Rectal smooth muscle tissue (tissue), 1 donor: ENCODE results near the gene TMEM167A.
A peak's percentile ranks its signal among the peaks of the same experiment; 100 is the strongest.
"Not testable (repeated sequence)": the region's sequence is repeated elsewhere in the genome, so short reads cannot be mapped to it uniquely, and the experiment has no call there.

Experiments used
- H3K27ac ChIP-seq: one replicate; pipeline ENCODE4 v1.7.0; 2013; ENCODE audit warnings: low read depth, low read length, inconsistent platforms
- H3K27me3 ChIP-seq: one replicate; pipeline ENCODE4 v1.7.0; 2013; ENCODE audit warnings: low read length; ENCODE audit not compliant: control insufficient read depth, insufficient read depth
- H3K36me3 ChIP-seq: one replicate; pipeline ENCODE4 v1.7.0; 2013; ENCODE audit warnings: low read length; ENCODE audit not compliant: control insufficient read depth, insufficient read depth
- H3K4me1 ChIP-seq: one replicate; pipeline ENCODE4 v1.7.0; 2013; ENCODE audit warnings: low read length; ENCODE audit not compliant: control insufficient read depth, insufficient read depth
- H3K4me3 ChIP-seq: one replicate; pipeline ENCODE4 v1.7.0; 2013; ENCODE audit warnings: low read length
- H3K9ac ChIP-seq: one replicate; pipeline ENCODE4 v1.7.0; 2013; ENCODE audit warnings: low read length

TMEM167A gene

GRCh38 chr5:83077662-83078261, 568 bp upstream of the TMEM167A start:
- no peaks in the 10 kb centered on the region for H3K36me3 ChIP-seq
- peak overlapping the region; percentile 82 for H3K4me3 ChIP-seq
- H3K27me3 ChIP-seq: no peaks in the 10 kb centered on the region
- peaks cover 14% of the 10 kb centered on the region for H3K4me1 ChIP-seq
- H3K9ac ChIP-seq: peak overlapping the region; percentile 25
- peak overlapping the region; percentile 75 for H3K27ac ChIP-seq

- H3K9ac ChIP-seq: no peak overlapping the region
- peaks cover 11% of the 10 kb centered on the region for H3K4me1 ChIP-seq
- H3K27me3 ChIP-seq: no peaks in the 10 kb centered on the region
- no peaks in the 10 kb centered on the region for H3K36me3 ChIP-seq
- H3K27ac ChIP-seq: no peak overlapping the region
- no peak overlapping the region for H3K4me3 ChIP-seq
Observed at GRCh38 chr5:83072966-83073365, 4.2 kb downstream of the TMEM167A start.

- Histone ChIP-seq H3K9ac (no peak overlapping the region), H3K27me3 (no peaks in the 10 kb centered on the region), H3K4me3 (no peak overlapping the region), H3K36me3 (no peaks in the 10 kb centered on the region), H3K27ac (no peak overlapping the region), H3K4me1 (peaks cover 8% of the 10 kb centered on the region)
Observed at GRCh38 chr5:83071286-83072051, 5.7 kb downstream of the TMEM167A start.

GRCh38 chr5:83069096-83069799, 7.9 kb downstream of the TMEM167A start:
- Histone ChIP-seq H3K4me1 (no peaks in the 10 kb centered on the region), H3K27me3 (no peaks in the 10 kb centered on the region), H3K4me3 (no peak overlapping the region), H3K36me3 (no peaks in the 10 kb centered on the region), H3K27ac (no peak overlapping the region), H3K9ac (no peak overlapping the region)

- not testable (repeated sequence) for H3K4me1 ChIP-seq, H3K27ac ChIP-seq, H3K27me3 ChIP-seq, H3K9ac ChIP-seq, H3K36me3 ChIP-seq, H3K4me3 ChIP-seq
Observed at GRCh38 chr5:83067377-83067776, 9.8 kb downstream of the TMEM167A start.

GRCh38 chr5:83066548-83067110, 10.6 kb downstream of the TMEM167A start:
- Histone ChIP-seq H3K27ac (no peak overlapping the region), H3K27me3 (no peaks in the 10 kb centered on the region), H3K4me3 (no peak overlapping the region), H3K36me3 (no peaks in the 10 kb centered on the region), H3K4me1 (no peaks in the 10 kb centered on the region), H3K9ac (no peak overlapping the region)

- Histone ChIP-seq H3K27ac (no peak overlapping the region), H3K36me3 (no peaks in the 10 kb centered on the region), H3K4me3 (no peak overlapping the region)
Observed at GRCh38 chr5:83059341-83059740, 17.9 kb downstream of the TMEM167A start.

GRCh38 chr5:83058726-83059125, 18.5 kb downstream of the TMEM167A start:
- H3K4me3 ChIP-seq: no peak overlapping the region
- H3K36me3 ChIP-seq: no peaks in the 10 kb centered on the region
- no peak overlapping the region for H3K27ac ChIP-seq
- H3K27me3 ChIP-seq: no peaks in the 10 kb centered on the region
- H3K4me1 ChIP-seq: no peaks in the 10 kb centered on the region
- H3K9ac ChIP-seq: no peak overlapping the region

More at GRCh38 chr5:83059341-83059740, 17.9 kb downstream of the TMEM167A start:
- Histone ChIP-seq H3K27me3 (no peaks in the 10 kb centered on the region), H3K9ac (no peak overlapping the region), H3K4me1 (no peaks in the 10 kb centered on the region)

GRCh38 chr5:83055166-83055565, 22.0 kb downstream of the TMEM167A start:
- no peaks in the 10 kb centered on the region for H3K4me1 ChIP-seq
- H3K27me3 ChIP-seq: no peaks in the 10 kb centered on the region
- H3K36me3 ChIP-seq: no peaks in the 10 kb centered on the region
- no peak overlapping the region for H3K4me3 ChIP-seq
- H3K9ac ChIP-seq: no peak overlapping the region
- H3K27ac ChIP-seq: no peak overlapping the region

- Histone ChIP-seq H3K27me3 (no peaks in the 10 kb centered on the region), H3K9ac (no peak overlapping the region), H3K4me1 (no peaks in the 10 kb centered on the region), H3K4me3 (no peak overlapping the region), H3K36me3 (no peaks in the 10 kb centered on the region), H3K27ac (no peak overlapping the region)
Observed at GRCh38 chr5:83050723-83051340, 26.4 kb downstream of the TMEM167A start.

- no peak overlapping the region for H3K4me3 ChIP-seq
- H3K27me3 ChIP-seq: no peaks in the 10 kb centered on the region
- H3K36me3 ChIP-seq: no peaks in the 10 kb centered on the region
- H3K27ac ChIP-seq: no peak overlapping the region
- no peak overlapping the region for H3K9ac ChIP-seq
- no peaks in the 10 kb centered on the region for H3K4me1 ChIP-seq
Observed at GRCh38 chr5:83049370-83049885, 27.8 kb downstream of the TMEM167A start.

- no peaks in the 10 kb centered on the region for H3K36me3 ChIP-seq
- no peaks in the 10 kb centered on the region for H3K27me3 ChIP-seq
- no peak overlapping the region for H3K27ac ChIP-seq
- no peaks in the 10 kb centered on the region for H3K4me1 ChIP-seq
- no peak overlapping the region for H3K9ac ChIP-seq
- no peak overlapping the region for H3K4me3 ChIP-seq
Observed at GRCh38 chr5:83048811-83049210, 28.4 kb downstream of the TMEM167A start.
